Heart left ventricle (tissue), 13 donors: ENCODE results near the gene ZBTB38.

Experiments used
- CTCF ChIP-seq, 12 donors: fragments of 200-600 bp; sonication (generic) in 4 of 12; IDR thresholded peaks; one replicate each; pipeline versions ENCODE4 v1.5.0 to v1.8.0; 2018 to 2022; ENCODE audit warnings: antibody characterized with exemption in 12 of 12, mild to moderate bottlenecking in 5 of 12
- POLR2A ChIP-seq, 2 donors: fragments of 450-650 bp; IDR thresholded peaks; one replicate each; pipeline ENCODE4 v1.6.1; 2017; ENCODE audit warnings: antibody characterized with exemption in 2 of 2, mild to moderate bottlenecking in 2 of 2, moderate library complexity in 2 of 2
- donor health status: ischemic (EF 13 %, LVEDD 7.1; RV severe dilation, severe dysfunction).
- donor health status: DM: no; HTN: yes; CAD: no.
- donor health status: DM: no; HTN: no; CAD: no.
- donor health status: ischemic (EF 25% LVEDD 6.9; RV normal size, moderate dysfunction).
- donor health status: ischemic (EF 25% LVEDD 5.7; RV mildly dilated, moderate dysfunction).
- donor health status: ischemic (EF 35%, LVEDD 5.7; RV mildly dilated, moderate dysfunction).
- donor health status: nonischemic (EF 11% LVEDD 7.7; RV severe dilation, severe dysfunction).
- donor health status: DM: yes; HTN: yes; CAD: no.
- donor health status: PGD.
- donor health status: ischemic (EF 29% LVEDD 5.4; RV normal size, mild dysfunction).
- donor health status: nonischemic (EF 23%, LVEDD 6.1; RV moderate dilation, normal function).

- TF ChIP-seq CTCF (IDR thresholded peaks at IDR 0.05) (no peak), POLR2A (IDR thresholded peaks at IDR 0.05) (no peak)
Observed at GRCh38 chr3:141368925-141369794, 856 bp downstream of the ZBTB38 start.
